Measurements from ENCODE around the gene HPCAL4. TPM values are rescaled to one million over a fixed set of nuclear protein-coding genes. Genes with fewer than 3 reads are reported as not detected.
A peak's percentile ranks its signal among the peaks of the same experiment; 100 is the strongest.

Gene HPCAL4
- total and polyA plus RNA-seq, 11 donors = 0.12 to 1.2 (median 0.46) TPM

DNA sequence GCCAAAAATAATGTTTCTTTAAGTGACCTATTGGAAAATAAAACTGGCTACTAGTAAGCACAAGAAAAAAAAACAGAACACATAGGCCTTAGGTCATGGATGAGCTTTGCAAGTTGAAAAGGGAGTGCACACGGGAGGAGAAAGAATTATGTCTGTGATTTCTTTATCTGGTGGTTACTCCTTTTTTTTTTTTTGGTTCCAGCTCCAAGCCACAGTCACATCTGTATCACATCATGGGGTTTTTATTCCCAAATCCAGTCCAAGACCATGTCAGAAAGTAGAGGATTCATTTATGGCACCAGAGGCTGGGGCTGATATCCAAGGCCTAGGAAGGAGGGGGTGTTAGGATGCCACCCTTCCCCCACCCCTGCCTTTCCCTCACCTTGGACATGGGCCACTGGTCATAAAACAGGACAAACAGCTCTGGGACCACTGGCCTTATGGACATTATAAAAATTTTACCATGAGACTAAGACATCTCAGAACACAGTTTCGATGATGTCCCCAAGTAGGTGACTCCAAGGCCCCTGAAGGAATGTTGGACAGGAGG, 41.5 kb downstream of the HPCAL4 start:
- Histone ChIP-seq H3K9me3 (no peaks in the 10 kb centered on the region), H3K27me3 (no peaks in the 10 kb centered on the region), H3K36me3 (no peaks in the 10 kb centered on the region), H3K4me3 (no peak overlapping the region), H3K27ac (peak overlapping the region in 6 of 12 donors; percentile 11 to 86 (median 33)), H3K4me1 (peaks cover 0 to 71% (median 25%) of the 10 kb centered on the region in 12 donors)
- TF ChIP-seq, protein P1, sequence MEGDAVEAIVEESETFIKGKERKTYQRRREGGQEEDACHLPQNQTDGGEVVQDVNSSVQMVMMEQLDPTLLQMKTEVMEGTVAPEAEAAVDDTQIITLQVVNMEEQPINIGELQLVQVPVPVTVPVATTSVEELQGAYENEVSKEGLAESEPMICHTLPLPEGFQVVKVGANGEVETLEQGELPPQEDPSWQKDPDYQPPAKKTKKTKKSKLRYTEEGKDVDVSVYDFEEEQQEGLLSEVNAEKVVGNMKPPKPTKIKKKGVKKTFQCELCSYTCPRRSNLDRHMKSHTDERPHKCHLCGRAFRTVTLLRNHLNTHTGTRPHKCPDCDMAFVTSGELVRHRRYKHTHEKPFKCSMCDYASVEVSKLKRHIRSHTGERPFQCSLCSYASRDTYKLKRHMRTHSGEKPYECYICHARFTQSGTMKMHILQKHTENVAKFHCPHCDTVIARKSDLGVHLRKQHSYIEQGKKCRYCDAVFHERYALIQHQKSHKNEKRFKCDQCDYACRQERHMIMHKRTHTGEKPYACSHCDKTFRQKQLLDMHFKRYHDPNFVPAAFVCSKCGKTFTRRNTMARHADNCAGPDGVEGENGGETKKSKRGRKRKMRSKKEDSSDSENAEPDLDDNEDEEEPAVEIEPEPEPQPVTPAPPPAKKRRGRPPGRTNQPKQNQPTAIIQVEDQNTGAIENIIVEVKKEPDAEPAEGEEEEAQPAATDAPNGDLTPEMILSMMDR (IDR thresholded peaks at IDR 0.05) = no peak
- no peak for TF ChIP-seq POLR2A (IDR thresholded peaks at IDR 0.05)
- 80 to 89% (median 85%) methylated on average over 2 of the region's 2 CpGs for WGBS, 4 donors
- DNase-seq = no peak
- intact Hi-C loops (cut with DNase I) = loop anchor here in 2 of 10 donors (5.0 to 10.0 kb wide), 2 partner anchors 65 to 73 kb away; no protein-coding TSS in a partner anchor
- no peak for ATAC-seq

DNA sequence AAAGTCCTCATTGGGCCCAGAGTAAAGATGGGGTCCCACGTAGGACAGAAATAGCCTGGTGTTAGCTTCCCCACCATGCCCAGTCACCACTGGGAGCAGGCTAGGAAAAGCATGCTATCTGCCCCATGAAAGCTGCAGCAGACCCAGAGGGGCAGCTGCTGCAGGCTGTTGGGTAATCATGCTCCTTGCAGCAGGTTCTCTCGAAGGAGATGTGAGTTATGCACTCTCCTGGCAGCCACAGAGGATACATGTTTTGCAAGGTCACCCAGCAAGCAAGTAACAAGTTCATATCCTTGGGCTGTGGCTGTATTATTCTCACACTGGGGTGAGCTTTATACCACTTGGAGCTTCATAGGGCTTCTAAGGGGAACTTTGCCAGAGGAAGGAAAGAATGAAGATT, 42.7 kb downstream of the HPCAL4 start:
- 63 to 76% (median 73%) methylated on average over 2 of the region's 2 CpGs for WGBS, 4 donors
- DNase-seq = no peak

DNA sequence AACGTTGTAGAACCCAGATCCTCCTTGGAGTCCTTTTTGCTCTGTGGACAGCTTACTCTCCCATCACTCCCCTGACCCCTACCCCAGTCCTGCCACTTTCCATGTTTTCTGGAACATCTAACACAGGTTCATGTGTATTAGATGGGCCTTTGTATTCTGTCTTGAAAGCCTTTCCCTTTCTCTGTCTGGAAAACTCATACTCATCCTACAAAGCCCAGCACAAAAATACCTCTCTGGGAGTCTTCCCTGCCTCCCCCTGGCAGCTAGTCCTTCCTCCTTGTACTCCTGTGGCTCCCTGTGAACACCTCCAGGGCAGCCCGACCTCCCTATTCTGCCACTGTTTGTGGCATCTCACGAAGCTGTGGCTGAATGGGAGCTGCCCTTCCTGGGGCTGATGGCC, 44.0 kb downstream of the HPCAL4 start:
- 74 to 79% (median 78%) methylated on average over 3 of the region's 3 CpGs for WGBS, 4 donors
- no peak for DNase-seq
- no peaks in the 10 kb centered on the region for H3K36me3 ChIP-seq
- H3K4me1 ChIP-seq = peaks cover 0 to 67% (median 20%) of the 10 kb centered on the region in 12 donors
- H3K9me3 ChIP-seq = no peaks in the 10 kb centered on the region
- intact Hi-C loops (cut with DNase I) = no loop called here
- peak overlapping the region; percentile 59 to 93 (median 81) for H3K27ac ChIP-seq
- no peak overlapping the region for H3K4me3 ChIP-seq
- no peak for ATAC-seq
- TF ChIP-seq, protein P1 (IDR thresholded peaks at IDR 0.05) = no peak
- no peak for TF ChIP-seq POLR2A (IDR thresholded peaks at IDR 0.05)
- H3K27me3 ChIP-seq = no peaks in the 10 kb centered on the region

More for the DNA sequence above, 42.7 kb downstream of the HPCAL4 start:
- H3K9me3 ChIP-seq = no peaks in the 10 kb centered on the region
- no peaks in the 10 kb centered on the region for H3K36me3 ChIP-seq
- ATAC-seq = no peak
- intact Hi-C loops (cut with DNase I) = no loop called here
- TF ChIP-seq, protein P1 (IDR thresholded peaks at IDR 0.05) = no peak
- TF ChIP-seq POLR2A (IDR thresholded peaks at IDR 0.05) = no peak
- H3K4me3 ChIP-seq = no peak overlapping the region
- peaks cover 0 to 68% (median 25%) of the 10 kb centered on the region in 12 donors for H3K4me1 ChIP-seq
- peak overlapping the region in 5 of 12 donors; percentile 80 to 93 (median 86) for H3K27ac ChIP-seq
- no peaks in the 10 kb centered on the region for H3K27me3 ChIP-seq

DNA sequence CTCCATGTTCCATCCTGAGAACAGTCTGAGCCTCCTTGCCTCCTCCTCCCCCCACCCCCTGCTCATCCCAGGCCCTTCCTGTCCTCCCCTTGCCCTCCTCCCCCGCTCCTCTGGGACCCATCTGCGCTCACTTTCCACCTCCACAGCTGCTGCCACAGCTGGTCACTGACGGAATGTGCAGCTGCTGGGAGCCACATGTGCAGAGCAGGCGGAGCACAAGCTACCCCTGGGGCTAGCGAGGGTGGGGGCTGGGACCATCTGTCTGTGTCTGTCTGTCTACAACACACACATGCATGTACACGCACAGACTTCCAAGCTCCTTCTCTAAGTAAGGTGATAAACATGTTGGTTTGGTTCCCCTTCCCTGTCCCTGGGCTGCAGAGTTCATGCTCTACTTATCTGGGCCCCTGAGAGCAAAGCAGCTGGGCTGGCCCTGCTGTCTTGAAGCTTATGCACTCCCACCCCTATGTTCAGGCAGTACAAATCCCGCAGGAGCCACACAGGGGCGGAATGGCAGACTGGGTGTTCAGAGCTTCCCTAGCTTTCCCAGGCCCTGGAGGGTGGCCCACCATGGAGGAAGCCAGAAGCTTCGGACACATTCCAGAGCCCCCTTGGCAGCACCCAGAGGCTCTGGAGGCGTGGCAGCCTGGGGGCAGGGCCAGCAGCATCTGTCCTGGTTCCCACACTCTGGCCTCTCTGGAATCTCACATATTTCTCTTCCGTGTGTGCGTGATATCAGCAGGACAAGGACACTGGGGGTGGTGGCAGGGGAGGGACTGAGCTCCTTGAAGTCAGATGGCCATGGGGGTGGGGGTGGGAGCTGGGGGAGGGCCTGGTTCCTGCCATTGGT, 44.8 kb downstream of the HPCAL4 start:
- TF ChIP-seq POLR2A (IDR thresholded peaks at IDR 0.05) = no peak
- TF ChIP-seq, protein P1 (IDR thresholded peaks at IDR 0.05) = peak in 2 of 12 donors; percentile 7 to 11
- H3K27me3 ChIP-seq = no peaks in the 10 kb centered on the region
- DNase-seq (peak; percentile 92 to 96 (median 93)), ATAC-seq (peak; percentile 83 to 90 (median 85))
- peaks cover 0 to 61% (median 20%) of the 10 kb centered on the region in 12 donors for H3K4me1 ChIP-seq
- H3K9me3 ChIP-seq = no peaks in the 10 kb centered on the region
- 34 to 46% (median 39%) methylated on average over 9 to 12 of the region's 12 CpGs for WGBS, 4 donors
- peak overlapping the region; percentile 59 to 93 (median 81) for H3K27ac ChIP-seq
- no peak overlapping the region for H3K4me3 ChIP-seq
- H3K36me3 ChIP-seq = no peaks in the 10 kb centered on the region
- intact Hi-C loops (cut with DNase I) = no loop called here
